GM21381 (cell line): ENCODE data around the gene PARVG.

Source experiments
- ATAC-seq: cut with Tn5 transposase; IDR thresholded peaks from one replicate; pipeline ENCODE4 v1.9.1; 2021; ENCODE audit warnings: mild to moderate bottlenecking, moderate library complexity; ENCODE audit not compliant: unreplicated experiment

PARVG gene

GRCh38 chr22:44193535-44193891 is 12.8 kb downstream of the PARVG start:
- no peak for ATAC-seq

DNA sequence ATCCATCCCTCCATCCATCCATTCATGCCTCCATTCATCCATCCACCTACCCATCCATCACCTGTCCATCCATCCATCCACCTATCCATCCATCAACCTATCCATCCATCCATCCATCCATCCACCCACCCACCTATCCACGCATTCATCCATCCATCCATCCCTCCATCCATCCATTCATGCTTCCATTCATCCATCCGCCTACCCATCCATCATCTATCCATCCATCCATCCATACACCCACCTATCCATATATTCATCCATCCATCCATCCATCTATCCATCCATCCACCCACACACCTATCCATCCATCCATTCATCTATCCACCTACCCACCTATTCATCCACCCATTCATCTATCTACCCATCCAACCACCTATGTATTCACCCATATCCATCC is 13.8 kb downstream of the PARVG start:
- no peak for ATAC-seq

- ATAC-seq = no peak
Observed at GRCh38 chr22:44195189-44195871, 14.6 kb downstream of the PARVG start.

GRCh38 chr22:44196241-44196640 is 15.5 kb downstream of the PARVG start:
- ATAC-seq = no peak

DNA sequence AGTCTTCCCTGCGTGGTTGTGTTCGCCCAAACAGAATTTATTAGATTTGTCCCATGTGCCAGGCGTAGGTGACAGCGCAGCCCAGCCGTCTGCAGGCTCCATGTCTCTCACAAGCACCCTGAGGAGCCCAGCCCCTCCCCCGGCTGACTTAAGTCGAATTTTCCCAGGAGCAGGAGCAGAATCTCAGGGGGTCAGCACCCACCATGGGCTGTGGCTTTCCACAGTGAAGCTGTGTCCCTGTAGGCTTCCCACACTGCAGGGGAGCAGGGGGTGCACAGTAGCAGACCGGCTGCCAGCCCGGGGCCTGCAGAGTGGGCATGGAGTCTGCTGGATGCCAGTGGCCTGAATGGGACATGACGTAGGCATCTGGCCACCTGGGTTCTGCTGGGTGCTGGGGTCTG is 16.0 kb downstream of the PARVG start:
- ATAC-seq = no peak

DNA sequence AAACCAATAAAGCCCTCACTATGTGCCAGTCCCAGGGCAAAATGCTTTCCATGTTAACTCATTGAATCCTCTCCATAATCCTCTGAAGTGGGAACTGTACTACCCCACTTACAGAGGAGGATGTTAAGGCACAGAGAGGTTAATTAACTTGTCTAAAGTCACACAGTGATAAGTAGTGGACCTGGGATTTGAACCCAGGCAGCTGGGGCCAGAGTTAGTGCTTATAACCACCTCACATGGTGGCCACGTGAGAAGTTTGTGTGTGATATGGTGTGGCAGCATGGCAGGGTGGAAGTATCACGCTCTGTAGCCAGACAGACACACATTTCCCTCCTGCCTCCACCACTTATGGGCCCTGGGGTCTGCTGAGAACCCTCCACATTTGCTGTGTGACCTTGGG is 16.5 kb downstream of the PARVG start:
- ATAC-seq = no peak

- ATAC-seq = no peak
Observed at GRCh38 chr22:44199164-44199563, 18.4 kb downstream of the PARVG start.

- ATAC-seq = no peak
Observed at GRCh38 chr22:44199866-44200265, 19.1 kb downstream of the PARVG start.

DNA sequence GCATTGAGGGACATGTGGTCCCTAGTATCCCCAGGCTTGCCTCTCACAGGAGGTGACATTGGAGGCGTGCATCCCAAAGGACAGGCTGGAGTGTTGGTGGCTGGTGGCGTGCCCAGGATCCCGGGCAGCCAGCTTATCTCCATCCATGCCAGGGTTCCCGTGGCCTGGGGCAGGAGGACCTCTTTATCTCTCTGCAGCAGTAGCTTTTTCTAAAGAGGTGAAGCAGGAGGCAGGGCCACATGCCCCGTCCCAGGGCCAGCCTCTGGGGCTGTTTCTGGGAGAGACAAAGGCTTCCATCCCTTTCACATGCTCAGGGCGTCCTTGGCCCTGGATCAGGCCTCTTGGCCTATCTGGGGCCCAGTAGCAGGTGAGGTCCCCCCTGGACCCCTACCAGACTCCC is 19.7 kb downstream of the PARVG start:
- no peak for ATAC-seq

DNA sequence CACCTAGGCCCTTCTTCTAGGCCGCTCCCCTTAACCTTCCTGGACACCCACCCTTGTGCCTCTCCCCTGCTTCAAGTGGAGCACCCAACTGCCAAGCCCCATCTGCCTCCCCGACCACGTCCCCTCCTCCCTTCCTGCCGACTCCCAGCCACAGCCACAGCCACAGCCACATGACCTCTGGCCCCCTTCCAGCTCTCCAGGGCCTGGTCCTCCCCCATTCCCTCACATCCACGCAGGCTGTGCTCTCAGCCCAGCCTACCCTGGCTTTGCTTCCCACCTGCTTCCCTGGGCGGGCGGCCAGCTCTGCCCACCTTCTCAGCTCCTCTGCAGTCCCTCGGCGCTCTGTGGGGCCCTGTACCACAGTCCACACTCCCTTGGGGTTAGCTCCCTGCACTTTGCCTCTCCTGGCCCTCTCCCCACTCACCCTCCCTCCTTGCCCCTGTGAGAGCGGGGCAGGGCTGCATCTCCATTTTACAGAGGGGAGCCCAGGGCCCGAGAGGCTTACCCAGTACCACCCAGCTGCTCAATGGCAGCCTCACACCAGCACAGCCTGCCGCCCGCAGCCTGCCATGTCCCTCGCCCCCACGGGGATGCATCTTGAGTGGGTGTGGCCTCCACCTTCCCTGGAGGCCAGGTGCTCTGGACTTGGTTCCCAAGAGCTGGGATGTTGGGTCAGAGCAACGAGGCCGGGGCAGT is 20.3 kb downstream of the PARVG start:
- no peak for ATAC-seq

GRCh38 chr22:44201665-44202064 is 20.9 kb downstream of the PARVG start:
- ATAC-seq = no peak

DNA sequence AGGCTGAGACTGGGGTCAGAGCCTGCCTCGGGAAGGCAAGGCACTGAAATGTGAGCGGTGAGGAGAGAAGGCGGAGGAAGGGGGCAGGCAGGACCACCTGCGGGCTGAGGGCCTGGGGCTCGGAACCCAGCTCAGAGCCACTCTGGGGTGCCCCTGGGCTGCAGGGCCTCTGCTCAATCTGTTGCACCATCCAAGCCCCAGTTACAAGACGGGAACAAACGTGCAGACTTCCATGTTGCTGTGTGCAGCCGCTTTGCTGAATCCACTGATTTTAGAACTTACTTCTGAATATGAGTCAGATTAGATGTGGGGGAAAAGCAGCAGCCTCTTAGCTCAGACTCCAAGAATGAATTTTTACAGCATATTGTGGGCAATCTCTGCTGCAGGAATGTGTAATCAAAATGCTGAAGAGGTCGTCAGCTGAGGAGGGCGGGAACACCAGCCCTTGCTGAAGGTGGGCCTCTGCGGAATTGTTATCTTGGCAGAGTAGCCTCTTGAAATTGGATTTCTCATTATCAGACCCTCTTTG is 21.6 kb downstream of the PARVG start:
- no peak for ATAC-seq

- no peak for ATAC-seq
Observed at GRCh38 chr22:44203203-44203602, 22.5 kb downstream of the PARVG start.

DNA sequence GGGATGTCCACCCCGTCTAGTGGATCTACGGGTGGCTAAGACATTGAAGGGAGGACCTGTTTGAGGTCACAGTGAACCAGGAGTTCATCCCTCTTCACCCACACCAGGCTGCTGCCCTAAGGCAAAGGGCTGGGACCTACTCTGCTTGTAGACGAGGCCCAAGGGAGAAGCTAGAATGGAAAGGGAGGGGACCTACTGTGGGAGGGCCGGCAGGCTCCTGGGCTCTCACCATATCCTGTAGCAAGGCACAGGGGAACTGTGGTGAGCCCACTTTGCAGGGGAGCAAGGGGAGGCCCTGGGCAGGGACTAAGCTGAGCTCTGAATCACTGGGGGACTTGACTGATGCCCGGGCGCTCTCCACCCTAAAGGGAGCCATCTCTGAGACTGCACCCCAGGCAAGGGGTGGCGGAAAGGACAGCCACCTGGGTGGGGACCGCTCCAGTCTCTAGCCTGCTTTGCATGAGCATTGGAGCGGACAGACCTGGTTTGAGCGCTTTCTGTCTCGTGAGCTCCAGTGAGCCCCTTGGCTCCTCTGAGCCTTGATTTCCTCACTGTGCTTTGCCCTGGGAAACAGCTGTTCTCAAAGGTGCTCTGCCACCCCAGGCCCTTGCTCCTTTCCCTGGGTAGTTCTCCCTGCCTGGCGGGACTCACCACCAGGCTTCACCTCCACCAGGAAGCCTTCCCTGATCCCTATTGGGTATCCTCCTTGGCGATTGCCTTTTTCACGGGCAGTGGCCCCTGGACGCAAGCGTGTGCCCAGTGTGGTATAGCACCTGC is 24.2 kb downstream of the PARVG start:
- ATAC-seq = no peak

DNA sequence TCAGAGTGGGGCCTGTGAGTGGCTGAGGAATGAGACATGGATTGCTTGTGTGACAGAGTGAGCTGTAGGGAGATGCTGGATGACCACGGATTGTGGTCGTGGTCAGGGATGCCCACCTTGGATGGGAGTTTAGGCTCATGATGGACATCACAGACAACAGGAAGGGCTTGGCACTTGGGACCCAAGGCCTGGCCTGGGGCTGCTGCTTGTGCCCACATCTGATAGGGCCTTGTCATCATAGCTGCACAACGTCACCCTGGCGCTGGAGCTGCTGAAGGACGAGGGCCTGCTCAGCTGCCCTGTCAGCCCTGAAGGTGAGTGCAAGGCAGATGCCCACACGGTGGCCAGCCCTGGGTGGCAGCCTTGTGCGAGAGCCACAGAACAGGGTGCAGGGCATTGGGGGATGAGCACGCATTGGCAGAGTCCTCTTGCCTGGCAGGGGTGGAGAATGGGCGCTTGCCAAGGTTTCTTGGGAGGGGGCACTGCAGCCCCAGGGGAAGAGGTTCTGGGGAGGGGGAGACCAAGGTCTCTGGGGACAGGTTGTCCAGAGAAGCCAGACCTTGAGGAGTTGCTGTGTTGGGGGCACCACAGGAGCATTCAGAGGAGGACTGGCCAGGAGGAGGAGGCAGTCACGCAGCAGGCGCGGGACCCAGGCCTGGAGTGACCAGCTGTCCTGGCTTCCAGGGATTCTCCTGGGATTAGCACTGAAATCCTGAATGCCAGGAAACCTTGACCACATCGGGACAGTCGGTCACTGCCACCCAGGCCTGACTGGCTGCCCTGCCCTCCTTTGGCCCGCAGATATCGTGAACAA is 25.0 kb downstream of the PARVG start:
- no peak for ATAC-seq

DNA sequence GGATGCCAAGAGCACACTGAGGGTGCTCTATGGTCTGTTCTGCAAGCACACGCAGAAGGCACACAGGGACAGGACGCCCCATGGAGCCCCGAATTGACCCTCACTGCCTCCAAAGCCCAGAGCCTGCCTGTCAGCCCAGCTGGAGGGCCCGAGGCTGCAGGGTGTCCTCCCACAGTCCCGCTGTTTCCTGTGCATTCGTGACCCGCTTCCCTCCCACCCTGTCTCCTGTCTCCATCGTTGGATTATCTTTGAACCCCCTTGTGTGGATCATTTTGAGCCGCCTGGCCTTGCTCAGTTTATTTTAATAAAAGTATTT is 25.6 kb downstream of the PARVG start:
- no peak for ATAC-seq

- ATAC-seq = no peak
Observed at GRCh38 chr22:44206696-44207095, 26.0 kb downstream of the PARVG start.

- ATAC-seq = no peak
Observed at GRCh38 chr22:44207173-44207980, 26.7 kb downstream of the PARVG start.

DNA sequence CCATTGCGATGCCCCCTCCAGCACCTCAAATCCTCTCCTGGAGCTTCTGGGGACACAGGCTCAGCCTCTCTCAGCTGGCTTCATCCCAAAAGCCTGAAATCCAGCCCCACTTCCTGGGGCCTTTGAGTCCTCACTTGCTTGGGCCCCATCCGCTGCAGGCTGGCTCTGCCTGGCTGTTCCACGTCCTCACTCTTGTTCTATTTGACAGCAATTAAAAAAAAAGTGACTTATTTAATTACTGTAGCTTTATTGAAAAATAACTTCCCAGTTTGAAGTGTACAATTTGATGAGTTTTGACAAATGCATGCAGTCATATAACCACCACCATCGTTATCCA is 27.2 kb downstream of the PARVG start:
- ATAC-seq = no peak

DNA sequence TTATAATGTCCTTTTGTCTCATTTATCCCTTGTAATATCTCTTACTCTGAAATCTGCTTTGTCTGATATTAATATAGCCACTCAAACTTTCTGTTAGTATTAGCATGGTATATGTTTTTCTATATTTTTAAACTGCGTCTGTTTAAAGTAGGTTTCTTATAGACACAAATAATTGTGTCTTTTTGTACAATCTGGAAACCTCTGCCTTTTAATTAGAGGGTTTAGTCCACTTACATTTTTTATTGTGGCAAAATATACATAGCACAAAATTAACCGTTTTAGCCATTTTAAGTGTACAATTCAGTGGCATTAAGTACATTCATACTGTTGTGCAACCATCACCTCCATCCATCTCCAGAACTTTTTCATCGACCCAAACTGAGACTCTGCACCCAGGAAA is 28.6 kb downstream of the PARVG start:
- ATAC-seq = no peak
